ENCODE results near the gene ADGRG1. TPM values are rescaled to one million over a fixed set of nuclear protein-coding genes. Genes with fewer than 3 reads are reported as not detected.

The ADGRG1 gene
- total RNA-seq, 2 experiments from 2014 or later: not detected

DNA sequence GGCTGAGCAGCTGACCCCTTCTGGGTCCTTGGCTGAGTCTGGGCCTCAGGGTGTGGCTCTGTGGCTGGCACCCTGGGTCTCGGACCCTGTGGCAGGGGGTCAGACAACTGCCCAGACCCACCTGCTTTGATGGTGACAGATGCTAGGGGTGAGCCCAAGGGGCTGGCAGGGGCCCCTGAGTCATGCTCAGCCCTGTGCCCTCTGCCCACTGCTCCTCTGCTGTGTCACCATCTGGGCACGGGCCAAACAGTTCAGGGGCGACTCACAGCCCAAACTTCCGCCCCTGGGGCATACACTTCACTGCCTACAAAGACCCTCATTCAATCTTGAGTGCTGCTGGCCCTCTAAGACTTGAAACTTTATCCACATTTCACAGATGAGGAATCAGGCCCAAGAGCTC, 5.7 kb downstream of the ADGRG1 start:
- ChIA-PET POLR2A (no interaction called here), CTCF (ENCODE audit: unreplicated experiment) (no interaction called here)
- Histone ChIP-seq H3K9me3 (ENCODE audit: low read length) (no peaks in the 10 kb centered on the region), H4K20me1 (ENCODE audit: insufficient read depth, low read length) (no peaks in the 10 kb centered on the region), H3K4me3 (ENCODE audit: low read depth, low read length, poor library complexity, severe bottlenecking) (no peak overlapping the region), H3K79me2 (ENCODE audit: insufficient read depth, low read depth, low read length) (no peaks in the 10 kb centered on the region), H3K36me3 (ENCODE audit: insufficient read depth, low read length) (no peaks in the 10 kb centered on the region), H3K27ac (ENCODE audit: low read depth, low read length, poor library complexity, severe bottlenecking) (no peak overlapping the region), H3K9me2 (ENCODE audit: insufficient read depth, low read length) (no peaks in the 10 kb centered on the region), H3K4me1 (ENCODE audit: insufficient read depth, low read length, poor library complexity, severe bottlenecking) (no peaks in the 10 kb centered on the region), H2AFZ (ENCODE audit: low read length) (no peak overlapping the region), H3K4me2 (ENCODE audit: low read length) (no peak overlapping the region)
- intact Hi-C loops (cut with micrococcal nuclease; ENCODE audit: unreplicated experiment): no loop called here
- BruUV-seq (replicated peaks): no TSS peak
- TF ChIP-seq CTCF (conservative IDR thresholded peaks at IDR 0.05; ENCODE audit: low read length): no peak
- DNase-seq (ENCODE audit: low spot score): no peak

DNA sequence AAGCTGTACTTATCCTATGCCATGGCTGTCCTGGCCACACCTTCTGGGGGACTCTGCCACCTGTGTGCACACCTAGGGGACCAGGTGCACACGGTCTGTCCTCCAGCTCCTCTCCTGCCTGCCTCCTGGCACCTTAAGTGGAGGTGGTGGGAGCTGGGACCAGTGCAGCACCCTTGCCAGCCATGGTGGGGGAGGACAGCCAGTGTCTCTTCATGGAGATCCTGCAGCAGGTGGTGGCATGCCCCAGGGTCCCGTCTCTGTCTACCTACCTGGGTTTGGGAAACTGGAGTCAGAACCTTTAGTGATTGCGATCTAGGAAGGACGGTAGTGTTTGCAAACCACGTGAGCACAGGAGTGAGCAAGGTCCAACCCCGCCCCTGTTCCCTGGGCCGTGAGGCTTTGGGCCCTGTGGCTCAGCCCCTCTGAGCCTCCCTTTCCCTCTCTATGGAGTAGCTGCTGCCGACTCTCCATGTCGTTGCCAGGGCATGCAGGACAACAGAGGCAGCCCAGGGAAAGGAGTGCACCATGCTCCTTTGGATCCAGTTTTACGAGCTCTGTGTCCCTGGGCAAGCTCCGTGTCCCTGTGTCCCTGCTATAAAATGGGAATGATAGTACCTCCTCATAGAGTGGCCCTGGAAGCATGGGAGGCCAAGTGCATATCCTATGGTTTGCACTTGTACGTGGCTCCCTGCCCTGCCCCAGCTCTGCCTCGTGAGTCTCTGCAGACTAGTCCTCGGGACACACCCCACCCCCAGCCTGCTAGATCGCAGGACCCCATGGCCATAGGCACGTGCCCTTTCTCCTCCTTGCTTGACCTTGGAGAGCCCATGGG, 7.1 kb downstream of the ADGRG1 start:
- H3K4me1 ChIP-seq (ENCODE audit: insufficient read depth, low read length, poor library complexity, severe bottlenecking): no peaks in the 10 kb centered on the region
- no peaks in the 10 kb centered on the region for H3K79me2 ChIP-seq (ENCODE audit: insufficient read depth, low read depth, low read length)
- POLR2A ChIA-PET: no interaction called here
- TF ChIP-seq EZH2phosphoT487 (IDR thresholded peaks at IDR 0.05; ENCODE audit: borderline replicate concordance, low read depth, low read length) (no peak), CTCF (conservative IDR thresholded peaks at IDR 0.05; ENCODE audit: low read length) (no peak)
- H3K9me3 ChIP-seq (ENCODE audit: low read length): no peaks in the 10 kb centered on the region
- no TSS peak for BruUV-seq (replicated peaks)
- no peak overlapping the region for H3K27ac ChIP-seq (ENCODE audit: low read depth, low read length, poor library complexity, severe bottlenecking)
- no peak overlapping the region for H3K4me3 ChIP-seq (ENCODE audit: low read depth, low read length, poor library complexity, severe bottlenecking)
- CTCF ChIA-PET (ENCODE audit: unreplicated experiment): no interaction called here
- H4K20me1 ChIP-seq (ENCODE audit: insufficient read depth, low read length): no peaks in the 10 kb centered on the region
- no peak overlapping the region for H2AFZ ChIP-seq (ENCODE audit: low read length)
- no peaks in the 10 kb centered on the region for H3K36me3 ChIP-seq (ENCODE audit: insufficient read depth, low read length)
- H3K4me2 ChIP-seq (ENCODE audit: low read length): no peak overlapping the region
- DNase-seq (ENCODE audit: low spot score): no peak
- no peaks in the 10 kb centered on the region for H3K9me2 ChIP-seq (ENCODE audit: insufficient read depth, low read length)
- intact Hi-C loops (cut with micrococcal nuclease; ENCODE audit: unreplicated experiment): no loop called here

GRCh38 chr16:57636184-57636583, 7.8 kb downstream of the ADGRG1 start:
- H2AFZ ChIP-seq (ENCODE audit: low read length): no peak overlapping the region
- H4K20me1 ChIP-seq (ENCODE audit: insufficient read depth, low read length): no peaks in the 10 kb centered on the region
- no peaks in the 10 kb centered on the region for H3K4me1 ChIP-seq (ENCODE audit: insufficient read depth, low read length, poor library complexity, severe bottlenecking)
- no peak overlapping the region for H3K4me3 ChIP-seq (ENCODE audit: low read depth, low read length, poor library complexity, severe bottlenecking)
- TF ChIP-seq CTCF (conservative IDR thresholded peaks at IDR 0.05; ENCODE audit: low read length): no peak
- TF ChIP-seq EZH2phosphoT487 (IDR thresholded peaks at IDR 0.05; ENCODE audit: borderline replicate concordance, low read depth, low read length): no peak
- H3K27ac ChIP-seq (ENCODE audit: low read depth, low read length, poor library complexity, severe bottlenecking): no peak overlapping the region
- ChIA-PET CTCF (ENCODE audit: unreplicated experiment) (no interaction called here), POLR2A (no interaction called here)
- DNase-seq (ENCODE audit: low spot score): no peak
- no TSS peak for BruUV-seq (replicated peaks)
- H3K36me3 ChIP-seq (ENCODE audit: insufficient read depth, low read length): no peaks in the 10 kb centered on the region
- intact Hi-C loops (cut with micrococcal nuclease; ENCODE audit: unreplicated experiment): no loop called here
- no peaks in the 10 kb centered on the region for H3K9me2 ChIP-seq (ENCODE audit: insufficient read depth, low read length)
- H3K9me3 ChIP-seq (ENCODE audit: low read length): no peaks in the 10 kb centered on the region
- no peaks in the 10 kb centered on the region for H3K79me2 ChIP-seq (ENCODE audit: insufficient read depth, low read depth, low read length)
- no peak overlapping the region for H3K4me2 ChIP-seq (ENCODE audit: low read length)

Measured in OCI-LY7 (cell line).